ENCODE measurements around the gene ZNF43.
"Not testable (repeated sequence)": the region's sequence is repeated elsewhere in the genome, so short reads cannot be mapped to it uniquely, and the experiment has no call there.

ZNF43 gene

DNA sequence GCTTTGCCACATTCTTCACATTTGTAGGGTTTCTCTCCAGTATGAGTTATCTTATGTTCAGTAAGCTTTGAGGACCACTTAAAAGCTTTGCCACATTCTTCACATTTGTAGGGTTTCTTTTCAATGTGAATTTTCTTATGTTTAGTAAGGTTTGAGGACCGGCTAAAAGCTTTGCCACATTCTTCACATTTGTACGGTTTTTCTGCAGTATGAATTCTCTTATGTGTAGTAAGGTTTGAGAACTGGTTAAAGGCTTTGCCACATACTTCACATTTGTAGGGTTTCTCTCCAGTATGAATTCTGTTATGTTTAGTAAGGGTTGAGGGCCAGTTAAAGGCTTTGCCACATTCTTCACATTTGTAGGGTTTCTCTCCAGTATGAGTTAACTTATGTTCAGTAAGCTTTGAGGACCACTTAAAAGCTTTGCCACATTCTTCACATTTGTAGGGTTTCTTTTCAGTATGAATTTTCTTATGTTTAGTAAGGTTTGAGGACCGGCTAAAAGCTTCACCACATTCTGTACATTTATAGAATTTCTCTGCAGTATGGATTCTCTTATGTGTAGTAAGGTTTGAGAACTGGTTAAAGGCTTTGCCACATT lies 27.5 kb downstream of the ZNF43 start:
- DNase-seq = not testable (repeated sequence)

DNA sequence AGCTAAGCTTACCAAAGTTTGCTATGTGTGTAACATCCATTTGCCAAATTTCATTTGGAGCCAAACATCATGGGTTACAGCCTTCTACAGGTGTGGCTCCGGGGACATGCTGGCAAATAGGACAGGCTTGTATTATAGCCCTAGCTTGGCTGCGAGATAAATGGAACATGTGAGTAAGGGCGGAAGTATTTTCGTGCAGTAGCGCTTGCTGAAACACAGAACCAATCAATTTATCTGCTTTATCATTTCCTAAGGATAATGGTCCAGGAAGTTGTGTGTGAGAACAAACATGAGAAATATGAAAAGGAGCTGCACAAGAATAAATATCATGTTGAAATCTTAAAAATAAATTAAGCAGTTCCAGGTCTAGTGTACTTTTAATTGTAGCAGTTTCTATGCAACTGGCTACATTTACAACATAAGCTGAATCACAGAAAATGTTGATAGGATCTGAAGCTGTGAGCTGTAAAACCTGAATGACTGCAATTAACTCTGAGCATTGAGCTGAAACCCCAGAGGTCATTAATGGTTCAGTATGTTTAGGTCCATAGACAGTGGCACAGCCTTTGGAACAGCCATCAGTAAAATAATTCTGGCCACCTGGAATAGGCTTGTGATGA lies 46.4 kb downstream of the ZNF43 start:
- no peak for DNase-seq

DNA sequence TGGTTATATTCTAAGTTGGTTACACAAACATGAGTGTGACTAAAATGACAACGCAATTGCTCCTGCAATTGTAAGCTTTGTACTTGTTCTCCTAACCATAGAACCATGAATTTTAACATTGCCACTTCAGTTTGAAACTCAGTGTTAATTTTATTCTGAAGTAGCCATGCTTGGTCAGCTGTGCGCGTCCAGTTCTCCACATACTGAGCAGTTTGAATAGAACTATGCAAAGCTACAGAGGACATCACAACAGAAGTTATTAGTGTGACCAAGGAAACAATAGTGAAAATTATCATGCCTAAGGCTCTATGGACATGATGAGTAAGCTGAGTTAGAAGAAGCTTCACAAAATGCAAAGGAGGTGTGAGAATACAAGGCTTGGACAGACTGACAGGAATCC lies 49.0 kb downstream of the ZNF43 start:
- no peak for DNase-seq

DNA sequence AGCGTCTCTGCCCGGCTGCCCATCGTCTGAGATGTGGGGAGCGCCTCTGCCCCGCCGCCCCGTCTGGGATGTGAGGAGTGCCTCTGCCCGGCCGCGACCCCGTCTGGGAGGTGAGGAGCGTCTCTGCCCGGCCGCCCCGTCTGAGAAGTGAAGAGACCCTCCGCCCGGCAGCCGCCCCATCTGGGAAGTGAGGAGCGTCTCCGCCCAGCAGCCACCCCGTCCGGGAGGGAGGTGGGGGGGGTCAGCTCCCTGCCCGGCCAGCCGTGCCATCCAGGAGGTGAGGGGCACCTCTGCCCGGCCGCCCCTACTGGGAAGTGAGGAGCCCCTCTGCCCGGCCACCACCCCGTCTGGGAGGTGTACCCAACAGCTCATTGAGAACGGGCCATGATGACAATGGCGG lies 60.2 kb downstream of the ZNF43 start:
- DNase-seq = not testable (repeated sequence)

DNA sequence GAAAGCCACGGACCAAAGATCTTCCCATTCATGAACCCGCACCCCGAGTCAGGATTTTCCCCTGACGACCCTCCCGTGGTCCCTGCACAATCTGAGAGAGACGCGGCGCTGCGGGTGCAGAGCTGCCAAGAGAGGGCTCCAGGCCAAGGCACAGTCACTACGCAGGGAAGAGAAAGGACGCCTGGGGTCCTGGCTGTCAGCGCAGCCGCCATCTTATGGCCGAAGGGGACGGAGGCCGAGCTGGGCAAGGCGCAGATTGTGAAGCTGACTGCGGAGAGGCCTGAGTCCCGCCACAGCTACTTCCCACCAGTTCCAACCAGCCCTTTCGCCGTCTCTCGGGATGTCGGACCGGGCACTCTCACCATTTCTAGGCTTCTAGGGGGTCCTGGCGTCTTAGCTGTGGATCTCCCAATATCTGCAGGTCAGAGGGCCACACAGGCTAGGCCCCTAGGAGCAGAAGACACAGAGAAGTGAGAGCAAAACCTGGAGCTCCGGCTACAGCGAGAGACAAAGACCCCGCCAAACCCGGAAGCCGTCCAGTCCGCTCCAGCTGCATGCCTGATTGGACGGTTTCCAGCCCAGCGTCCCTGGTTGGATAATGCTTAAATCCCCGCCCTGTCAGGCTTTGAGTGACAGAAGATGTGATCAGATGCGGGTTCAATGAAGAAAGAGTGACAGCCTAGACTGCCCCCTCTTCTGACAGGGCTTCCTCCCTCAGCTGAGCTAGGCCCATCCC lies 68.7 kb downstream of the ZNF43 start, which contains the start of gene ZNF100:
Gene ZNF100 (minus strand): TSS at position 515 of the 736 bp plus-strand sequence. CDS start 150 bp downstream, at position 365.
- peak; percentile 90 for DNase-seq

DNA sequence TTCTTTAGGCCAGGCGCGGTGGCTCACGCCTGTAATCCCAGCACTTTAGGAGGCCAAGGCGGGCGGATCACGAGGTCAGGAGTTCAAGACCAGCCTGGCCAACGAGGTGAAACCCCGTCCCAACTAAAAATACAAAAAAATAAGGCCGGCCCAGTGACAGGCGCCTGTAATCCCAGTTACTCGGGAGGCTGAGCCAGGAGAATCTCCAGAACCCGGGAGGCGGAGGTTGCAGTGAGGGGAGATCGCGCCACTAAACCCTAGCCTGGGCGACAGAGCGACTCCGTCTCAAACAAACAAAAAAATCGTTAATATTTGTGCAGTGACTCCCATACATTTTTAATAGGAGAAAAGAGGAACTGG lies 69.3 kb downstream of the ZNF43 start:
- peak; percentile 29 for DNase-seq

DNA sequence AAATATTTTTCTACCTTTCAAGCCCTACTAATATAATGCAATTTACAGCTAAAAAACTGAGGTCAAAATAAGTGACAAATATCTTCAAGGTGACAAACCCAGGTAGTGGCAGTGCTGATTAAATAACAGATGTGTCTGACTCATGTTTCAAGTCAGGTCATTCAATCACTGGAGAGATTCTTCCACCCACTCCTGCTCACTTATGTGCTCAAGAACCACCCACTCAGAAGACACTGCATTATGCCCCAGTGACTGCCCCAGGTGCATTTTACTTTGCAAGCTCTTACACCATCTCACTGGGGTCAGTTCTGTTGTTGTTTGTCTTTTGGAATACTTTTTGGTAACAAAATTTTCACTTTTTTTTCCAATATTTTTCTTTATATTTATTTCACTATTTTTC lies 70.8 kb downstream of the ZNF43 start:
- peak; percentile 31 for DNase-seq

DNA sequence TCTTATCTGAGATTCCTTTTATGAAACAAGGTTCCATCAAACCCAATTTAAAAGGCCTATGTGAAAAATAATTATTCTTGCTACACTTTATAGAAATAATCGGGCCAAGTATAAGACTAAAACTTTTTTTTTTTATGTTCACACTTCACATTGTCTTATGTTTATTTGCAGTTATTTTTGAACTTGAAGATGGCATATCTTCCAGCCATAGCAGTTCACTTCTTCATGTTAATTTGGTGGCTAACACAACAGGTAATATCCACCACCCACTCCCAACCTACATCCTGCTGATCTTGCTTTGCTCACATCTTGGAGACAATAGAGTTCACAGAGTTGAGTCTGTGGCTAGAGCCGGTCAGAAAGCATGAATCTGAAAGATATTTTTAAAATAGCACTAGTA lies 74.4 kb downstream of the ZNF43 start:
- DNase-seq = not testable (repeated sequence)

DNA sequence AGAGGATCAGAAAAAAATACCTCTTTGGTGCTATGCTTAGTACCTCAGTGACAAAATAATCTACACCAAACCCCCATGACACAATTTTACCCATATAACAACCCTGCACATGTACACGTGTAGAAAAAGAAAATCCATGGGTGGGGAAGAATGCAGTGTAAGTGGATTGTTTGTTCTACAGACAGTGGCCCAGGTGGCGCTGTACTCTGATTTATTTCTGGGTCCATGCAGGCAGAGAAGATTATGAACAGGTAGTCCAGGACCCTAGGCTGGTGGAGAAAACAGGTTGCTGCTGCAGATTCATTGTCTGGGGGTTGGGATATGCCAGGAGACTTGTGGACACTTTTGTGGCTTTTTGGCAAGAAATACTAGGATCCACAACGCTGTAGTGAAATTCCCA lies 77.7 kb downstream of the ZNF43 start:
- no peak for DNase-seq

DNA sequence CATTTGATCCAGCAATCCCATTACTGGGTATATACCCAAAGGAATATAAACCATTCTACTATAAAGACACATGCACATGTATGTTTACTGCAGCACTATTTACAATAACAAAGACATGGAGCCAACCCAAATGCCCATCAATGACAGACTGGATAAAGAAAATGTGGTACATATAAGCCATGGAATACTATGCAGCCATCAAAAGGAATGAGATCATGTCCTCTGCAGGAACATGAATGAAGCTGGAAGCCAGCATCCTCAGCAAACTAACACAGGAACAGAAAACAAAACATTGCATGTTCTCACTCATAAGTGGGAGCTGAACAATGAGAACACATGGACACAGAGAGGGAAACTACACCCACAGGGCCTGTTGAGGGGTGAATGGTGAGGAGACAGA lies 80.4 kb downstream of the ZNF43 start:
- DNase-seq = not testable (repeated sequence)
